ENCODE measurements around the gene KRTAP27-1.

The KRTAP27-1 gene

GRCh38 chr21:30336596-30336995 lies 898 bp downstream of the KRTAP27-1 start:
- DNase-seq (ENCODE audit: low spot score): no peak
- Histone ChIP-seq H4K8ac (ENCODE audit: low read depth, low read length) (no peak overlapping the region), H2BK12ac (ENCODE audit: low read length) (no peak overlapping the region), H3K79me1 (ENCODE audit: low read depth, low read length) (no peaks in the 10 kb centered on the region), H2BK15ac (ENCODE audit: low read length) (no peak overlapping the region), H3K36me3 (replicated peaks in 1 of 2; ENCODE audit: control insufficient read depth in 2 of 2, insufficient read depth in 2 of 2, low read length in 2 of 2) (no peaks in the 10 kb centered on the region), H3K9me3 (replicated peaks in 1 of 2; ENCODE audit: control insufficient read depth in 2 of 2, insufficient read depth in 1 of 2, low read depth in 1 of 2, low read length in 2 of 2) (no peaks in the 10 kb centered on the region), H3K23ac (ENCODE audit: low read depth, low read length, poor library complexity) (no peak overlapping the region), H3K9ac (ENCODE audit: low read depth, low read length, poor library complexity) (no peak overlapping the region), H3K27ac (replicated peaks; ENCODE audit: low read length) (no peak overlapping the region), H3K14ac (ENCODE audit: low read length) (no peak overlapping the region), H3K4ac (ENCODE audit: low read length) (no peak overlapping the region), H2AFZ (ENCODE audit: low read length) (no peak overlapping the region), H4K91ac (ENCODE audit: low read depth, low read length, poor library complexity) (no peak overlapping the region), H3K4me3 (ENCODE audit: low read length in 2 of 2) (no peak overlapping the region), H2BK5ac (ENCODE audit: low read length) (no peak overlapping the region), H3K4me1 (ENCODE audit: control insufficient read depth in 2 of 2, insufficient read depth in 1 of 2, low read depth in 1 of 2, low read length in 2 of 2) (no peaks in the 10 kb centered on the region), H3K4me2 (ENCODE audit: insufficient read depth, low read length, poor library complexity, severe bottlenecking) (no peak overlapping the region), H2AK5ac (ENCODE audit: low read depth, low read length) (no peak overlapping the region), H3K27me3 (ENCODE audit: control insufficient read depth in 3 of 3, insufficient read depth in 3 of 3, low read depth in 1 of 3, low read length in 3 of 3) (no peaks in the 10 kb centered on the region), H2BK120ac (ENCODE audit: low read depth, low read length) (no peak overlapping the region), H3K18ac (ENCODE audit: low read length) (no peak overlapping the region)
- WGBS, 2 donors (ENCODE audit: extremely low coverage in 2 of 2, insufficient read length in 2 of 2, insufficient replicate concordance in 1 of 2): no CpG with 5 or more reads among the region's 2 CpGs

GRCh38 chr21:30333736-30334135 lies 3.8 kb downstream of the KRTAP27-1 start:
- no peak overlapping the region for H2BK120ac ChIP-seq (ENCODE audit: low read depth, low read length)
- H2AFZ ChIP-seq (ENCODE audit: low read length): no peak overlapping the region
- H3K23ac ChIP-seq (ENCODE audit: low read depth, low read length, poor library complexity): no peak overlapping the region
- no peak overlapping the region for H3K14ac ChIP-seq (ENCODE audit: low read length)
- H4K8ac ChIP-seq (ENCODE audit: low read depth, low read length): no peak overlapping the region
- no CpG with 5 or more reads among the region's 3 CpGs for WGBS, 2 donors (ENCODE audit: extremely low coverage in 2 of 2, insufficient read length in 2 of 2, insufficient replicate concordance in 1 of 2)
- no peak overlapping the region for H3K4ac ChIP-seq (ENCODE audit: low read length)
- no peak overlapping the region for H3K4me3 ChIP-seq (ENCODE audit: low read length in 2 of 2)
- H3K4me1 ChIP-seq (ENCODE audit: control insufficient read depth in 2 of 2, insufficient read depth in 1 of 2, low read depth in 1 of 2, low read length in 2 of 2): no peaks in the 10 kb centered on the region
- H3K9ac ChIP-seq (ENCODE audit: low read depth, low read length, poor library complexity): no peak overlapping the region
- no peak overlapping the region for H4K91ac ChIP-seq (ENCODE audit: low read depth, low read length, poor library complexity)
- no peak overlapping the region for H3K4me2 ChIP-seq (ENCODE audit: insufficient read depth, low read length, poor library complexity, severe bottlenecking)
- H3K79me1 ChIP-seq (ENCODE audit: low read depth, low read length): no peaks in the 10 kb centered on the region
- no peak overlapping the region for H2BK12ac ChIP-seq (ENCODE audit: low read length)
- no peak overlapping the region for H3K18ac ChIP-seq (ENCODE audit: low read length)
- no peak for DNase-seq (ENCODE audit: low spot score)
- H3K36me3 ChIP-seq (replicated peaks in 1 of 2; ENCODE audit: control insufficient read depth in 2 of 2, insufficient read depth in 2 of 2, low read length in 2 of 2): no peaks in the 10 kb centered on the region
- H3K27ac ChIP-seq (replicated peaks; ENCODE audit: low read length): no peak overlapping the region
- no peaks in the 10 kb centered on the region for H3K27me3 ChIP-seq (ENCODE audit: control insufficient read depth in 3 of 3, insufficient read depth in 3 of 3, low read depth in 1 of 3, low read length in 3 of 3)
- no peaks in the 10 kb centered on the region for H3K9me3 ChIP-seq (replicated peaks in 1 of 2; ENCODE audit: control insufficient read depth in 2 of 2, insufficient read depth in 1 of 2, low read depth in 1 of 2, low read length in 2 of 2)
- H2BK15ac ChIP-seq (ENCODE audit: low read length): no peak overlapping the region
- H2AK5ac ChIP-seq (ENCODE audit: low read depth, low read length): no peak overlapping the region
- H2BK5ac ChIP-seq (ENCODE audit: low read length): no peak overlapping the region

DNA sequence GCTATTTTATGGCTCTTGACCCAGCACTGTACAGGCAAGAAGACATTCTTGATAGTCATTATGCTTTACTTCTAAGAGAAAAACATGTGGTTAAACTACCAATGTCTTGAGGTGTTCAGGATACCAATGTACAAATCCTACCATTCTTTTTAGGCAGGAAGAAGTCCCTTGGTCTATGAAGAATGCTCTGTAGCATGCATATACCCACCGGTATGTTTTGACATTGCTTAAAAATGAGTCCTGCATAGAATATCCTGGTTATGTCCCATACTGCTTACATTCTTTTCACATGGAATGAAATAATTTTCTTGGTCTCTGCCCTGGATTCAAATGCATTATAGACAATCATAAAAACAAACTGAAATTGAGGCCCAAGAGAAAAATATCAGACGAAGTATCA lies 4.8 kb downstream of the KRTAP27-1 start:
- no peak overlapping the region for H3K27ac ChIP-seq (replicated peaks; ENCODE audit: low read length)
- H4K91ac ChIP-seq (ENCODE audit: low read depth, low read length, poor library complexity): no peak overlapping the region
- no peaks in the 10 kb centered on the region for H3K4me1 ChIP-seq (ENCODE audit: control insufficient read depth in 2 of 2, insufficient read depth in 1 of 2, low read depth in 1 of 2, low read length in 2 of 2)
- no peak overlapping the region for H3K14ac ChIP-seq (ENCODE audit: low read length)
- no peak overlapping the region for H3K4ac ChIP-seq (ENCODE audit: low read length)
- no peak overlapping the region for H2BK120ac ChIP-seq (ENCODE audit: low read depth, low read length)
- no peak overlapping the region for H2AK5ac ChIP-seq (ENCODE audit: low read depth, low read length)
- no peaks in the 10 kb centered on the region for H3K27me3 ChIP-seq (ENCODE audit: control insufficient read depth in 3 of 3, insufficient read depth in 3 of 3, low read depth in 1 of 3, low read length in 3 of 3)
- no peaks in the 10 kb centered on the region for H3K79me1 ChIP-seq (ENCODE audit: low read depth, low read length)
- no peak overlapping the region for H2BK12ac ChIP-seq (ENCODE audit: low read length)
- no peak overlapping the region for H2BK15ac ChIP-seq (ENCODE audit: low read length)
- H3K9ac ChIP-seq (ENCODE audit: low read depth, low read length, poor library complexity): no peak overlapping the region
- no peaks in the 10 kb centered on the region for H3K9me3 ChIP-seq (replicated peaks in 1 of 2; ENCODE audit: control insufficient read depth in 2 of 2, insufficient read depth in 1 of 2, low read depth in 1 of 2, low read length in 2 of 2)
- no peak overlapping the region for H4K8ac ChIP-seq (ENCODE audit: low read depth, low read length)
- H3K18ac ChIP-seq (ENCODE audit: low read length): no peak overlapping the region
- H2BK5ac ChIP-seq (ENCODE audit: low read length): no peak overlapping the region
- H3K4me2 ChIP-seq (ENCODE audit: insufficient read depth, low read length, poor library complexity, severe bottlenecking): no peak overlapping the region
- no peaks in the 10 kb centered on the region for H3K36me3 ChIP-seq (replicated peaks in 1 of 2; ENCODE audit: control insufficient read depth in 2 of 2, insufficient read depth in 2 of 2, low read length in 2 of 2)
- WGBS, 2 donors (ENCODE audit: extremely low coverage in 2 of 2, insufficient read length in 2 of 2, insufficient replicate concordance in 1 of 2): no CpG with 5 or more reads among the region's 2 CpGs
- no peak overlapping the region for H3K4me3 ChIP-seq (ENCODE audit: low read length in 2 of 2)
- H3K23ac ChIP-seq (ENCODE audit: low read depth, low read length, poor library complexity): no peak overlapping the region
- H2AFZ ChIP-seq (ENCODE audit: low read length): no peak overlapping the region
- no peak for DNase-seq (ENCODE audit: low spot score)

GRCh38 chr21:30329203-30329875 lies 8.2 kb downstream of the KRTAP27-1 start:
- Histone ChIP-seq H3K23ac (ENCODE audit: low read depth, low read length, poor library complexity) (no peak overlapping the region), H3K27me3 (ENCODE audit: control insufficient read depth in 3 of 3, insufficient read depth in 3 of 3, low read depth in 1 of 3, low read length in 3 of 3) (no peaks in the 10 kb centered on the region), H2AFZ (ENCODE audit: low read length) (no peak overlapping the region), H4K91ac (ENCODE audit: low read depth, low read length, poor library complexity) (no peak overlapping the region), H3K4me2 (ENCODE audit: insufficient read depth, low read length, poor library complexity, severe bottlenecking) (no peak overlapping the region), H3K4ac (ENCODE audit: low read length) (no peak overlapping the region), H2BK5ac (ENCODE audit: low read length) (no peak overlapping the region), H3K14ac (ENCODE audit: low read length) (no peak overlapping the region), H3K4me1 (ENCODE audit: control insufficient read depth in 2 of 2, insufficient read depth in 1 of 2, low read depth in 1 of 2, low read length in 2 of 2) (no peaks in the 10 kb centered on the region), H4K8ac (ENCODE audit: low read depth, low read length) (no peak overlapping the region), H3K79me1 (ENCODE audit: low read depth, low read length) (no peaks in the 10 kb centered on the region), H3K9ac (ENCODE audit: low read depth, low read length, poor library complexity) (no peak overlapping the region), H2BK120ac (ENCODE audit: low read depth, low read length) (no peak overlapping the region), H3K9me3 (replicated peaks in 1 of 2; ENCODE audit: control insufficient read depth in 2 of 2, insufficient read depth in 1 of 2, low read depth in 1 of 2, low read length in 2 of 2) (peaks cover 0 to 2% of the 10 kb centered on the region in 2 donors), H3K27ac (replicated peaks; ENCODE audit: low read length) (no peak overlapping the region), H2AK5ac (ENCODE audit: low read depth, low read length) (no peak overlapping the region), H3K4me3 (ENCODE audit: low read length in 2 of 2) (no peak overlapping the region), H2BK12ac (ENCODE audit: low read length) (no peak overlapping the region), H3K18ac (ENCODE audit: low read length) (no peak overlapping the region), H3K36me3 (replicated peaks in 1 of 2; ENCODE audit: control insufficient read depth in 2 of 2, insufficient read depth in 2 of 2, low read length in 2 of 2) (no peaks in the 10 kb centered on the region), H2BK15ac (ENCODE audit: low read length) (no peak overlapping the region)
- DNase-seq (ENCODE audit: low spot score): no peak
- WGBS, 2 donors (ENCODE audit: extremely low coverage in 2 of 2, insufficient read length in 2 of 2, insufficient replicate concordance in 1 of 2): no CpG with 5 or more reads among the region's 4 CpGs
